ENCODE data around the gene ZNF432. TPM values are rescaled to one million over a fixed set of nuclear protein-coding genes. Genes with fewer than 3 reads are reported as not detected.

ZNF432 gene
- total and polyA plus RNA-seq, 2 of the 13 experiments (the other 11 are each of a cell fraction or from before 2014, with no cell fraction given) = 4.1 to 8.7 TPM

GRCh38 chr19:52095172-52096014 lies 46.8 kb upstream of the ZNF432 start, which contains the start of gene ZNF841:
ZNF841 (minus strand) TSS chr19:52095765; CDS start chr19:52084801, 10,964 bp downstream.
- ATAC-seq (peak; percentile 97), DNase-seq (ENCODE audit: low spot score) (peak; percentile 87), FAIRE-seq (no peak)
- peak within 1 kb of the TSS; percentile 77 for H3K4me2 ChIP-seq (ENCODE audit: low read depth, low read length)
- H3K4me1 ChIP-seq (ENCODE audit: insufficient read depth, low read length) = peaks cover 38% of the 10 kb centered on the region; the same call in 1 of the 2 replicates
- H3K79me2 ChIP-seq (ENCODE audit: insufficient read depth, low read length) = peaks cover 31% of the 10 kb centered on the region
- H3K9ac ChIP-seq (ENCODE audit: insufficient read depth, low read depth, low read length) = peak within 1 kb of the TSS; percentile 97
- H3K4me3 ChIP-seq (replicated peaks in 1 of 3; ENCODE audit: insufficient read depth in 1 of 3, low read depth in 2 of 3, low read length in 3 of 3) = peak within 1 kb of the TSS; percentile 86 to 98 (median 90)
- H3K27ac ChIP-seq (ENCODE audit: extremely low read length, insufficient read depth, low read length) = peak within 1 kb of the TSS; percentile 81
- TSS peak; percentile 84 for BruUV-seq (replicated peaks)
- 1% methylated on average over 41 of the region's 59 CpGs for WGBS (ENCODE audit: low lambda C conversion rate)
- ChIA-PET POLR2A (no interaction called here), CTCF (ENCODE audit: low intra/inter-chr PET ratio, low total read pairs) (no interaction called here)
- no peaks in the 10 kb centered on the region for H4K20me1 ChIP-seq (ENCODE audit: insufficient read depth, low read length)
- H2AFZ ChIP-seq (ENCODE audit: low read length) = peak within 1 kb of the TSS; percentile 87
- peaks cover 0 to 3% of the 10 kb centered on the region in 2 experiments; a peak in 1 of 5 replicates for H3K27me3 ChIP-seq (ENCODE audit: control insufficient read depth in 1 of 2, insufficient read depth in 2 of 2, low read length in 2 of 2)
- H3K36me3 ChIP-seq (replicated peaks in 1 of 2; ENCODE audit: control insufficient read depth in 1 of 2, insufficient read depth in 2 of 2, low read length in 2 of 2) = peaks cover 2 to 22% of the 10 kb centered on the region in 2 experiments; a peak in 3 of 5 replicates
- in situ Hi-C loops (cut with HindIII; ENCODE audit: extremely low pct_ligation_motif_present, low pct_unique_long_range_greater_than_20kb) = no loop called here
- peaks cover 53% of the 10 kb centered on the region for H3K9me3 ChIP-seq (ENCODE audit: low read length)
- intact Hi-C loops (cut with micrococcal nuclease; ENCODE audit: unreplicated experiment) = loop anchor here (10.0 kb wide), 1 partner anchor 51 kb away; the partner anchor contains the start of gene ZNF432
- TF ChIP-seq NCOA2 (CRISPR knock-in tag; IDR thresholded peaks at IDR 0.05) = no peak
- TF ChIP-seq SIN3B (IDR thresholded peaks at IDR 0.05; ENCODE audit: low read length) = peak; percentile 47; the same call in 1 of the 2 replicates
- no peak for TF ChIP-seq FOXK2 (IDR thresholded peaks at IDR 0.05)
- TF ChIP-seq AKAP8 (CRISPR knock-in tag; IDR thresholded peaks at IDR 0.05) = no peak
- TF ChIP-seq HMGA1 (CRISPR knock-in tag; conservative IDR thresholded peaks at IDR 0.05) = no peak
- no peak for TF ChIP-seq NCOA5 (CRISPR knock-in tag; IDR thresholded peaks at IDR 0.05)
- no peak for TF ChIP-seq ZNF557 (CRISPR knock-in tag; IDR thresholded peaks at IDR 0.05)
- no peak for TF ChIP-seq ZBTB4 (CRISPR knock-in tag; IDR thresholded peaks at IDR 0.05; ENCODE audit: borderline replicate concordance)
- no peak for TF ChIP-seq ZNF570 (CRISPR knock-in tag; IDR thresholded peaks at IDR 0.05; ENCODE audit: borderline replicate concordance)
- no peak for TF ChIP-seq ZNF672 (CRISPR knock-in tag; IDR thresholded peaks at IDR 0.05)
- TF ChIP-seq, protein P1, sequence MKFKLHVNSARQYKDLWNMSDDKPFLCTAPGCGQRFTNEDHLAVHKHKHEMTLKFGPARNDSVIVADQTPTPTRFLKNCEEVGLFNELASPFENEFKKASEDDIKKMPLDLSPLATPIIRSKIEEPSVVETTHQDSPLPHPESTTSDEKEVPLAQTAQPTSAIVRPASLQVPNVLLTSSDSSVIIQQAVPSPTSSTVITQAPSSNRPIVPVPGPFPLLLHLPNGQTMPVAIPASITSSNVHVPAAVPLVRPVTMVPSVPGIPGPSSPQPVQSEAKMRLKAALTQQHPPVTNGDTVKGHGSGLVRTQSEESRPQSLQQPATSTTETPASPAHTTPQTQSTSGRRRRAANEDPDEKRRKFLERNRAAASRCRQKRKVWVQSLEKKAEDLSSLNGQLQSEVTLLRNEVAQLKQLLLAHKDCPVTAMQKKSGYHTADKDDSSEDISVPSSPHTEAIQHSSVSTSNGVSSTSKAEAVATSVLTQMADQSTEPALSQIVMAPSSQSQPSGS (CRISPR knock-in tag; IDR thresholded peaks at IDR 0.05) = no peak
- TF ChIP-seq ZNF431 (CRISPR knock-in tag; IDR thresholded peaks at IDR 0.05; ENCODE audit: borderline replicate concordance, low read depth) = no peak
- peak; percentile 40; the same call in 1 of the 2 replicates for TF ChIP-seq ZNF160 (CRISPR knock-in tag; IDR thresholded peaks at IDR 0.05)
- no peak for TF ChIP-seq ZNF18 (CRISPR knock-in tag; IDR thresholded peaks at IDR 0.05; ENCODE audit: insufficient replicate concordance)
- no peak for TF ChIP-seq KLF16 (CRISPR knock-in tag; IDR thresholded peaks at IDR 0.05)
- TF ChIP-seq ZEB1 (IDR thresholded peaks at IDR 0.05; ENCODE audit: insufficient replicate concordance, low read depth) = no peak
- TF ChIP-seq DR1 (CRISPR knock-in tag; IDR thresholded peaks at IDR 0.05) = peak; percentile 56; the same call in 1 of the 2 replicates
- no peak for TF ChIP-seq ZNF879 (CRISPR knock-in tag; IDR thresholded peaks at IDR 0.05)
- peak; percentile 30; the same call in 1 of the 2 replicates for TF ChIP-seq KLF6 (CRISPR knock-in tag; IDR thresholded peaks at IDR 0.05)
